ENCODE data around the gene NINJ2. TPM values are rescaled to one million over a fixed set of nuclear protein-coding genes. Genes with fewer than 3 reads are reported as not detected.

NINJ2 gene
- polyA plus RNA-seq, 3 donors = 32.9 to 92.7 (median 73.7) TPM

GRCh38 chr12:601976-602699 is 61.1 kb downstream of the NINJ2 start:
- H3K9ac ChIP-seq (ENCODE audit: insufficient read depth, low read length, poor library complexity, severe bottlenecking) = no peak overlapping the region
- no peaks in the 10 kb centered on the region for H3K79me2 ChIP-seq (ENCODE audit: insufficient read depth, low read length)
- Mint-ChIP-seq H3K9me3 (no peaks in the 10 kb centered on the region), H3K27ac (no peak overlapping the region), H3K27me3 (ENCODE audit: low read depth in 3 of 3) (no peaks in the 10 kb centered on the region), H3K36me3 (peaks cover 15 to 25% of the 10 kb centered on the region in 2 donors), H3K4me1 (peaks cover 31% of the 10 kb centered on the region), H3K4me3 (no peak overlapping the region)
- no peaks in the 10 kb centered on the region for H3K9me3 ChIP-seq (replicated peaks in 1 of 2; ENCODE audit: control insufficient read depth in 1 of 2, insufficient read depth in 1 of 2, low read length in 2 of 2)
- H3K36me3 ChIP-seq (replicated peaks in 1 of 2; ENCODE audit: control insufficient read depth in 1 of 2, insufficient read depth in 2 of 2, low read length in 2 of 2) = no peaks in the 10 kb centered on the region
- no peak for DNase-seq
- no peak overlapping the region for H3K4me3 ChIP-seq (replicated peaks in 1 of 3; ENCODE audit: low read depth in 2 of 3, low read length in 3 of 3)
- no peak for TF ChIP-seq CTCF (IDR thresholded peaks at IDR 0.05)
- H4K20me1 ChIP-seq (ENCODE audit: insufficient read depth, low read length) = no peaks in the 10 kb centered on the region
- peaks cover 18 to 25% of the 10 kb centered on the region in 2 donors for H3K4me1 ChIP-seq (ENCODE audit: control insufficient read depth in 1 of 2, insufficient read depth in 2 of 2, low read length in 2 of 2)
- intact Hi-C loops (cut with micrococcal nuclease) = no loop called here
- no peaks in the 10 kb centered on the region for H3K27me3 ChIP-seq (ENCODE audit: control insufficient read depth in 2 of 2, insufficient read depth in 2 of 2, low read length in 2 of 2)
- no peak overlapping the region for H3K27ac ChIP-seq (ENCODE audit: low read depth in 1 of 2, low read length in 2 of 2)
- H3K4me2 ChIP-seq (replicated peaks; ENCODE audit: extremely low read depth, low read length, poor library complexity, severe bottlenecking) = no peak overlapping the region
- H2AFZ ChIP-seq (ENCODE audit: insufficient read depth, low read depth, low read length, poor library complexity, severe bottlenecking) = no peak overlapping the region
- 100% methylated on average over 3 of the region's 7 CpGs for WGBS (ENCODE audit: insufficient coverage)

- H3K27ac Mint-ChIP-seq = no peak overlapping the region
- no peak for DNase-seq
- H3K27me3 Mint-ChIP-seq (ENCODE audit: low read depth in 3 of 3) = no peaks in the 10 kb centered on the region
- no peak overlapping the region for H3K27ac ChIP-seq (ENCODE audit: low read depth in 1 of 2, low read length in 2 of 2)
- no peaks in the 10 kb centered on the region for H4K20me1 ChIP-seq (ENCODE audit: insufficient read depth, low read length)
- peaks cover 24% of the 10 kb centered on the region for H3K4me1 Mint-ChIP-seq
- no peak overlapping the region for H3K4me3 Mint-ChIP-seq
- H2AFZ ChIP-seq (ENCODE audit: insufficient read depth, low read depth, low read length, poor library complexity, severe bottlenecking) = no peak overlapping the region
- no peaks in the 10 kb centered on the region for H3K9me3 ChIP-seq (replicated peaks in 1 of 2; ENCODE audit: control insufficient read depth in 1 of 2, insufficient read depth in 1 of 2, low read length in 2 of 2)
- H3K36me3 Mint-ChIP-seq = peaks cover 16 to 35% of the 10 kb centered on the region in 2 donors
- intact Hi-C loops (cut with micrococcal nuclease) = no loop called here
- no peak overlapping the region for H3K9ac ChIP-seq (ENCODE audit: insufficient read depth, low read length, poor library complexity, severe bottlenecking)
- H3K36me3 ChIP-seq (replicated peaks in 1 of 2; ENCODE audit: control insufficient read depth in 1 of 2, insufficient read depth in 2 of 2, low read length in 2 of 2) = no peaks in the 10 kb centered on the region
- H3K4me1 ChIP-seq (ENCODE audit: control insufficient read depth in 1 of 2, insufficient read depth in 2 of 2, low read length in 2 of 2) = peaks cover 11 to 16% of the 10 kb centered on the region in 2 donors
- WGBS (ENCODE audit: insufficient coverage) = 96% methylated on average over 13 of the region's 13 CpGs
- no peak overlapping the region for H3K4me3 ChIP-seq (replicated peaks in 1 of 3; ENCODE audit: low read depth in 2 of 3, low read length in 3 of 3)
- H3K9me3 Mint-ChIP-seq = peaks cover 0 to 2% (median 0%) of the 10 kb centered on the region in 7 donors
- TF ChIP-seq CTCF (IDR thresholded peaks at IDR 0.05) = no peak
- H3K27me3 ChIP-seq (ENCODE audit: control insufficient read depth in 2 of 2, insufficient read depth in 2 of 2, low read length in 2 of 2) = no peaks in the 10 kb centered on the region
- H3K4me2 ChIP-seq (replicated peaks; ENCODE audit: extremely low read depth, low read length, poor library complexity, severe bottlenecking) = no peak overlapping the region
- no peaks in the 10 kb centered on the region for H3K79me2 ChIP-seq (ENCODE audit: insufficient read depth, low read length)
These were observed 63.5 kb downstream of the NINJ2 start for GRCh38 chr12:599756-600155.
